Keratinocyte (primary cell): ENCODE data around the gene UBE2D1.

Source experiments
- EZH2 ChIP-seq: IDR thresholded peaks from one replicate; pipeline ENCODE4 v1.6.1; 2012; ENCODE audit warnings: inconsistent platforms, mild to moderate bottlenecking, low read length, moderate library complexity
- TF ChIP-seq, protein P1 (sequence below), 3 experiments: IDR thresholded peaks in 1 of 3; conservative IDR thresholded peaks in 1 of 3; optimal IDR thresholded peaks in 1 of 3; 2 replicates in 2 of 3; 3 replicates in 1 of 3; pipeline versions ENCODE3 to v1.5.1; 2011; ENCODE audit warnings: low read length in 3 of 3, mild to moderate bottlenecking in 3 of 3, moderate library complexity in 2 of 3, control low read depth in 1 of 3, inconsistent platforms in 1 of 3; ENCODE audit not compliant: insufficient read depth in 2 of 3; ENCODE audit errors: extremely low read depth in 1 of 3

DNA sequence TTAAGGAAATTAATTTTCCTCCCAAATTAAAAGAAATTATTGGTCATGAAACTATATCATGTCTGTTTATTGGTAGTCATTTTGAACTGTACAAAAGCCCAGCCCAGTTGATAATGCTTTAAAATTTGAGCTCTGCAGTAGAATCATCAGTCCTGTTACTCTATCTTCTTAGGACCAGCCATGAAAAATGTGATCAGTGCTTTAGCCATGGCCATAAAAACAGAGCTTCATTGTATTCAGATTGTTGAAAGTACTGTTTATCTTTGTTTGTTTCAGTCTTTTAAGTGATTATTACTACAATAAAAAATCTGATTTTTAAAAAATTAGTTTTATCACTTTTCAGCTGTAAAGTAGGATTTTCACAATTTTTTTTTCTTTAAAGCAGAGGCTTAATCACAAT, 36.7 kb downstream of the UBE2D1 start:
- TF ChIP-seq, protein P1, sequence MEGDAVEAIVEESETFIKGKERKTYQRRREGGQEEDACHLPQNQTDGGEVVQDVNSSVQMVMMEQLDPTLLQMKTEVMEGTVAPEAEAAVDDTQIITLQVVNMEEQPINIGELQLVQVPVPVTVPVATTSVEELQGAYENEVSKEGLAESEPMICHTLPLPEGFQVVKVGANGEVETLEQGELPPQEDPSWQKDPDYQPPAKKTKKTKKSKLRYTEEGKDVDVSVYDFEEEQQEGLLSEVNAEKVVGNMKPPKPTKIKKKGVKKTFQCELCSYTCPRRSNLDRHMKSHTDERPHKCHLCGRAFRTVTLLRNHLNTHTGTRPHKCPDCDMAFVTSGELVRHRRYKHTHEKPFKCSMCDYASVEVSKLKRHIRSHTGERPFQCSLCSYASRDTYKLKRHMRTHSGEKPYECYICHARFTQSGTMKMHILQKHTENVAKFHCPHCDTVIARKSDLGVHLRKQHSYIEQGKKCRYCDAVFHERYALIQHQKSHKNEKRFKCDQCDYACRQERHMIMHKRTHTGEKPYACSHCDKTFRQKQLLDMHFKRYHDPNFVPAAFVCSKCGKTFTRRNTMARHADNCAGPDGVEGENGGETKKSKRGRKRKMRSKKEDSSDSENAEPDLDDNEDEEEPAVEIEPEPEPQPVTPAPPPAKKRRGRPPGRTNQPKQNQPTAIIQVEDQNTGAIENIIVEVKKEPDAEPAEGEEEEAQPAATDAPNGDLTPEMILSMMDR (optimal IDR thresholded peaks at IDR 0.05 in 1 of 3, IDR thresholded peaks at IDR 0.05 in 1 of 3, conservative IDR thresholded peaks at IDR 0.05 in 1 of 3; ENCODE audit: extremely low read depth in 1 of 3, insufficient read depth in 2 of 3, low read length in 3 of 3) = no peak
- TF ChIP-seq EZH2 = no peak
